Mesendoderm (in vitro differentiated cells): Measurements from ENCODE around the gene PIK3IP1.

ENCODE experiments used
- DNase-seq: peaks from one replicate; pipeline ENCODE4 v3.0.0; 2013
- H2AK5ac ChIP-seq: 2 replicates; pipeline ENCODE4 v1.6.1; 2013; ENCODE audit warnings: low read length, inconsistent platforms
- H2BK120ac ChIP-seq: 2 replicates; pipeline ENCODE4 v1.6.1; 2013; ENCODE audit warnings: low read depth, mild to moderate bottlenecking, low read length, moderate library complexity, mixed read lengths
- H2BK15ac ChIP-seq: replicated peaks from 2 replicates; pipeline ENCODE4 v1.6.1; 2013; ENCODE audit warnings: low read depth, mild to moderate bottlenecking, moderate library complexity
- H2BK5ac ChIP-seq: 2 replicates; pipeline ENCODE4 v1.6.1; 2013; ENCODE audit warnings: low read length, inconsistent platforms
- H3K18ac ChIP-seq: 2 replicates; pipeline ENCODE4 v1.6.1; 2013; ENCODE audit warnings: mild to moderate bottlenecking, low read length, mixed read lengths
- H3K23ac ChIP-seq: one replicate; pipeline ENCODE4 v1.6.1; 2013; ENCODE audit warnings: low read length
- H3K27ac ChIP-seq: 2 replicates; pipeline ENCODE4 v1.5.1; 2013; ENCODE audit warnings: low read depth, mild to moderate bottlenecking, inconsistent platforms, low read length, moderate library complexity
- H3K27me3 ChIP-seq: 2 replicates; pipeline ENCODE4 v1.6.1; 2013; ENCODE audit warnings: low read length, control low read depth, mild to moderate bottlenecking, inconsistent platforms; ENCODE audit not compliant: insufficient read depth, poor library complexity
- H3K36me3 ChIP-seq: 2 replicates; pipeline ENCODE4 v1.6.1; 2013; ENCODE audit warnings: low read length, inconsistent platforms; ENCODE audit not compliant: control insufficient read depth, insufficient read depth
- H3K4ac ChIP-seq: one replicate; pipeline ENCODE4 v1.6.1; 2013; ENCODE audit warnings: low read depth, mild to moderate bottlenecking, low read length, moderate library complexity
- H3K4me1 ChIP-seq: 2 replicates; pipeline ENCODE4 v1.6.1; 2013; ENCODE audit warnings: low read depth, low read length, inconsistent platforms; ENCODE audit not compliant: control insufficient read depth
- H3K4me2 ChIP-seq: 2 replicates; pipeline ENCODE4 v1.6.1; 2013; ENCODE audit warnings: low read length
- H3K4me3 ChIP-seq: 2 replicates; pipeline ENCODE4 v1.5.1; 2013; ENCODE audit warnings: mild to moderate bottlenecking, low read length
- H3K56ac ChIP-seq: one replicate; pipeline ENCODE4 v1.6.1; 2013; ENCODE audit warnings: low read length
- H3K79me1 ChIP-seq: 2 replicates; pipeline ENCODE4 v1.6.1; 2013; ENCODE audit warnings: low read length, inconsistent platforms
- H3K79me2 ChIP-seq: 2 replicates; pipeline ENCODE4 v1.6.1; 2013; ENCODE audit warnings: mild to moderate bottlenecking, low read length; ENCODE audit not compliant: control insufficient read depth, insufficient read depth
- H3K9ac ChIP-seq: 2 replicates; pipeline ENCODE4 v1.6.1; 2013; ENCODE audit warnings: low read length, inconsistent platforms
- H4K5ac ChIP-seq: one replicate; pipeline ENCODE4 v1.6.1; 2013; ENCODE audit warnings: low read length
- H4K8ac ChIP-seq: one replicate; pipeline ENCODE4 v1.6.1; 2013; ENCODE audit warnings: low read depth, mild to moderate bottlenecking, control low read depth, low read length, moderate library complexity
- WGBS: extraction: QIAGEN DNeasy Blood & Tissue Kit; methylation state at CpG from one replicate; pipeline ENCODE4 v1.1.7; 2013; ENCODE audit warnings: low lambda C conversion rate, missing lambda C conversion rate; ENCODE audit not compliant: insufficient coverage; ENCODE audit errors: extremely low coverage; 5-methylcytosine and 5-hydroxymethylcytosine counted together

PIK3IP1 gene

DNA sequence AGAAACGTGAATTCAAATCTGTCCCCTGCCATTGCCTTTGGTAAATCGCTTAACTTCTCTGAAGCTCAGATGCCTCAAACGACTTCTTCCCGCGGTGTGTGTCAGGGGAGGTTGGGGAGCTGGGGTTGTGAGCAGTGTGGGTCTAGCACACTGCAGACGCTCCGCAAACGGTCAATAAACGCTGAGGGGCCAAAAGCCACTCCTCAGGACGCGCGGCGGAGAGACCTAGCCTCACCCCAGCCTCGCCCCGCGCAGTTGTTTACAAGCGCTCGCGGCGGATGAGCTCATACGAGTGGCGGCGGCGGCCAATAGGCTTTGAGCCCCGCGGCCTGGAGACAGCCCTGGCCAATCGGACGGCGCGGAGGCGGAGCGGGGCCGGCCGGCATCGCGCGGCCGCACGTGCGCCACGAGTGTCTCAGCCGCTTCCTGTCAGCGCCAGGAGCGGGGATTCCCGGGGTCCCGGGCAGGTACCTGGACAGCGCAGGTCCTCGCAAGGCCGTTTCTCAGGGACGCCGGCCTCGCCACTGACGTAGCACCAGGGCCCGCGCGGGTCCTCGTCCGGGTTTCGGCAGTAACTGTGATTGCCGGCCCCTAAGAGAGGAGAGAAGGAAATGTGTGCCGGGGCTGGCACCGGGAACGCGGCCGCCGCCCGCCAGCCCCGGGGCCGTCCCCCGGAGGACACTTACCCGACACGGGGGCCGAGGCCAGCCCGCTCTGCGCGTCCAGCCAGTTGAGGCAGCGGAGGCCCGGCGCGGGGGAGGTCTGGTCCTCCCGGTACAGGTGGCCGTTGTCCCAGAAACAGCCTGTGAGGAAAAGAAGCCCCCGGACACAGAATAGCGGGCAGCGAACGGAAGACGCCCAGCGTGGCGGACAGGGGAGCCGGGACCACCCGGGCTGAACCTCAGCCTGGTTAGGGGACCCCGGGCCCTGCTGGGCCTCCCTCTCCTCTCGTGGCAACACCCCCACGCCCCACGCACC is 1.5 kb downstream of the PIK3IP1 start:
- H4K5ac ChIP-seq = no peak overlapping the region
- DNase-seq = peak; percentile 95
- no peaks in the 10 kb centered on the region for H3K79me1 ChIP-seq
- peak overlapping the region; percentile 74 for H3K9ac ChIP-seq
- H3K18ac ChIP-seq = peak overlapping the region; percentile 39
- no peaks in the 10 kb centered on the region for H3K4me1 ChIP-seq
- H4K8ac ChIP-seq = no peak overlapping the region
- peak overlapping the region; percentile 49 for H3K4me3 ChIP-seq
- H2BK120ac ChIP-seq = no peak overlapping the region
- no peak overlapping the region for H2BK5ac ChIP-seq
- H3K23ac ChIP-seq = no peak overlapping the region
- no peaks in the 10 kb centered on the region for H3K27me3 ChIP-seq
- no peaks in the 10 kb centered on the region for H3K79me2 ChIP-seq
- no CpG with 5 or more reads among the region's 95 CpGs for WGBS
- no peak overlapping the region for H2BK15ac ChIP-seq
- no peaks in the 10 kb centered on the region for H3K36me3 ChIP-seq
- H3K56ac ChIP-seq = peak overlapping the region; percentile 85
- H3K27ac ChIP-seq = no peak overlapping the region
- H2AK5ac ChIP-seq = no peak overlapping the region
- H3K4me2 ChIP-seq = peak overlapping the region; percentile 100
- H3K4ac ChIP-seq = no peak overlapping the region

DNA sequence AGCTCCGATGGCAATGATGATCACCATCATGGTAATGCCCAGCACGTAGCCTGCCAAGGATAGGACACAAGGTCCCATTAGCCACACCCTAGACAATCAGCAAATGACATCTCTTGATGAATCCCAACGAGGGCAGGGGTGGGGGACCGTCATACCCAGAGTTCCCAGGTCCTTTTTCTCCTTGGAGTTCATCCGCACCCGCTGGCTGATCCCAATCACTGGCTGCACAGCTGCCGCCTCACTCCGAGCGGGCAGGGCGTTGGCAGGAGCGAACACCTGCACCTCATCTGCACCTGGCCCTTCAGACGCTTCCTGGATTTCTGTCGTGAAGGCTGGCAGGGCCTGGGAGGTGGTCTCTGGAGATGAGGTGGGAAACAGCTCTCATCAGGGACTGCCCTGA is 2.9 kb downstream of the PIK3IP1 start:
- Histone ChIP-seq H3K79me2 (no peaks in the 10 kb centered on the region), H2BK120ac (no peak overlapping the region), H4K5ac (no peak overlapping the region), H3K56ac (no peak overlapping the region), H3K27me3 (no peaks in the 10 kb centered on the region), H2BK5ac (no peak overlapping the region), H3K9ac (no peak overlapping the region), H3K4ac (no peak overlapping the region), H4K8ac (no peak overlapping the region), H3K4me2 (no peak overlapping the region), H3K36me3 (no peaks in the 10 kb centered on the region), H2AK5ac (no peak overlapping the region), H3K4me1 (no peaks in the 10 kb centered on the region), H3K4me3 (no peak overlapping the region), H2BK15ac (no peak overlapping the region), H3K27ac (no peak overlapping the region), H3K79me1 (no peaks in the 10 kb centered on the region), H3K18ac (no peak overlapping the region), H3K23ac (no peak overlapping the region)
- no peak for DNase-seq
- no CpG with 5 or more reads among the region's 13 CpGs for WGBS

DNA sequence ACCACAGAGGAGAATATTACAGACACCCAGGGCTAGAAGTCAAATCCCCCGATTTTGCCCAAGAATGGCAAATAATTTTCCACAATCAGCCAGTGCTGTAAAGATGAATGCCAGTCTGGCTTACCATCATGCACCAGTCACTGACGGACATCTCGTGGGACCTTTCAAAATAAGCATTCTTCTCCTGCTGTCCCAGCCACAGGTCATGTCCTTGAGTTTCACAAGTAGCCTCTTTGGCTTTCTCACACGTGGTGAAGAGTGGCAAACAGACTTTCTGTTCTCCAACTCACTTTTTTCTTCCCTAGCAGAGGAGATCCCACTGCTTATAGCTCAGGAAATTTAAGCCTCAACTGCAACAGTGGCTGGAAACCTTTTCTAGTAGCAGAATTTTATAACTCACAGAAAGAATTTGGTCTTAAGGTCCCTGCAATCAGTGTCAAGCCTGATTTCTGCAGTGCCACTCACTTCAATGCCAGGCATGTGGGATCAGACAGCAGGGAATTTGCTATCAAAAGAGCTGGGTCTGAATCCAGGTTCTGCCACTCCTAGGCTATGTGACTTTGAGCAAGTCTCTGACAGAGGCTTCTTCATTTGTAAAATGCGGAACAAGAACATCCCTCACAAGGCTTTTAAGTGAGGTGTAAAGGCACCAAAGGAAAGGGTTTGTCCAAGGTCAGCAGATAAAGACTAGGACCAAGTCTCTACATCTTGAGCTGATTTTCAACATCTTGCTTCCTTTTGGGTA is 3.6 kb downstream of the PIK3IP1 start:
- Histone ChIP-seq H3K79me2 (no peaks in the 10 kb centered on the region), H3K9ac (no peak overlapping the region), H3K4ac (no peak overlapping the region), H3K27me3 (no peaks in the 10 kb centered on the region), H3K56ac (no peak overlapping the region), H3K4me3 (no peak overlapping the region), H2BK5ac (no peak overlapping the region), H3K36me3 (no peaks in the 10 kb centered on the region), H2BK120ac (no peak overlapping the region), H2BK15ac (no peak overlapping the region), H2AK5ac (no peak overlapping the region), H3K18ac (no peak overlapping the region), H3K4me2 (no peak overlapping the region), H4K8ac (no peak overlapping the region), H3K4me1 (no peaks in the 10 kb centered on the region), H3K27ac (no peak overlapping the region), H4K5ac (no peak overlapping the region), H3K23ac (no peak overlapping the region), H3K79me1 (no peaks in the 10 kb centered on the region)
- WGBS = no CpG with 5 or more reads among the region's 5 CpGs
- DNase-seq = no peak

DNA sequence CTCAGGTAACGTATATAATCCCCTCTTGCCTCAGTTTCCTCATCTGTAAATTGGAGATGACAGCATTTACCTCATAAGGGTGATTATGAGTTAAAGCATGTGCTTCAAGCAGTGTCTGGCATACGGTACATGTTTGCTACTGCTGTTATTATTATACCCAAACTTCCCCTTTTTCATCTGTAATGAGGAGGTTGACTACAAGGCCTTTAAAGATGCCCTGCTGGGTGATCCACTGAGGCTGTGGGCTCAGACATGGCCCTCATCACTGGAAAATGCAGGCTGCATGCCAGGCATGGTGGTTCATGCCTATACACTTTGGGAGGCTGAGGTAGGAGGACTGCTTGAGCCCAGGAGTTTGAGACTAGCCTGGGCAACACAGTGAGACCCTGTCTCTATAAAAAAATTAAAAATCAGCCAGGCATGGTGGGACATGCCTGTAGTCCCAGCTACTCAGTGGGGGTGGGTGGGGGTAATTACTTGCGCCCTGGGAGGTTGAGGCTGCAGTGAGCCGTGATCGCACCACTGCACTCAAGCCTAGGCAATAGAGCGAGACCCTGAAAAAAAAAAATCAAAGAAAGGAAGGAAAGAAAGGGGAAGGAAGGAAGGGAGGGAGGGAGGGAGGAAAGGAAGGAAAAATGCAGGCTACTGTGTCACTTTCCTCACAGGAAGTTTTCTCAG is 4.3 kb downstream of the PIK3IP1 start:
- H3K23ac ChIP-seq = no peak overlapping the region
- no peak overlapping the region for H2BK5ac ChIP-seq
- H2AK5ac ChIP-seq = no peak overlapping the region
- no peak overlapping the region for H4K8ac ChIP-seq
- no peak overlapping the region for H3K18ac ChIP-seq
- no peak overlapping the region for H4K5ac ChIP-seq
- no peak overlapping the region for H3K4me3 ChIP-seq
- no peak for DNase-seq
- no peak overlapping the region for H2BK15ac ChIP-seq
- WGBS = no CpG with 5 or more reads among the region's 6 CpGs
- no peak overlapping the region for H3K4ac ChIP-seq
- no peak overlapping the region for H3K4me2 ChIP-seq
- no peaks in the 10 kb centered on the region for H3K36me3 ChIP-seq
- no peaks in the 10 kb centered on the region for H3K4me1 ChIP-seq
- H2BK120ac ChIP-seq = no peak overlapping the region
- H3K79me1 ChIP-seq = no peaks in the 10 kb centered on the region
- no peaks in the 10 kb centered on the region for H3K27me3 ChIP-seq
- H3K27ac ChIP-seq = no peak overlapping the region
- H3K79me2 ChIP-seq = no peaks in the 10 kb centered on the region
- H3K9ac ChIP-seq = no peak overlapping the region
- no peak overlapping the region for H3K56ac ChIP-seq

DNA sequence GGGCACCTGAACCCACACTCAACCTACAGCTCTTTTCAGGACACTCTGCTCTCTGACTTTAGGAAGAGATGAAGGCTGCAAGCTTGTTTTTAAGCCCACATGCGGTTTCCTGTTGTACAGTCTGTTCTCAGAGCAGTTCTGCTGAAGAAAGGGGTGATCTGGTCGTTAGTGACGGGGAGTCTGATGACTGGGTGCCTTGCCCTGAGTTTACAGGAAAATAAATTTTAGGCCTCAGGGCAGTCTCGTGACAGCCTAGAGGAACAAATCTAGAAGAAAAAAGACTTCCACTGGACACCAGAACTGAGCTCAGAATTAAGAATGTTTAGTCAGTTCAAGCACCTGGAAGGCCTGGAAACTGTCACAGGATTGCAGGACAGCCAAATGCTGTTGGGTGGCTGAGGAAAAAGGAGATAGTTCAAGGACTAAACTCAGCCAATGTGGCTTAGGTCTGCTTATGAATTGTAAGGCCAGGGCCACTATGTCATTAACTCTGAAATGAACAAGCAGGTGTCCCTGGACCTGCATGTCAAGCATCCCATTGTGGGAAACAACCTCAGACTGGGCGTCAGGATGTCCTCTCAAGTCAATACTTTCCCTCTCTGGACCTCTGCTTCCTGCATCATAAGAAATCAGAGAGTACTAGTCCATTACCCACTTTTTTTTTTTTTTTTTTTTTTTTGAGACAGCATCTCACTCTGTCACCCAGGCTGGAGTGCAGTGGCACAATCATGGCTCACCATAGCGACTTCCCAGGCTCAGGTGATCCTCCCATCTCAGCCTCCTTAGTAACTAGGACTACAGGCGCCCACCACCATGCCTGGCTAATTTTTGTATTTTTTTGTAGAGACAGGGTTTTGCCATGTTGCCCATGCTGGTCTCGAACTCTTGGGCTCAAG is 5.7 kb downstream of the PIK3IP1 start:
- H3K79me2 ChIP-seq = no peaks in the 10 kb centered on the region
- H2BK120ac ChIP-seq = no peak overlapping the region

More for the DNA sequence above, 5.7 kb downstream of the PIK3IP1 start:
- Histone ChIP-seq H3K27me3 (no peaks in the 10 kb centered on the region), H3K27ac (no peak overlapping the region), H3K56ac (no peak overlapping the region), H4K5ac (no peak overlapping the region), H3K23ac (no peak overlapping the region), H3K79me1 (no peaks in the 10 kb centered on the region), H2AK5ac (no peak overlapping the region), H3K4me2 (no peak overlapping the region), H3K36me3 (no peaks in the 10 kb centered on the region), H2BK15ac (no peak overlapping the region), H2BK5ac (no peak overlapping the region), H3K4me1 (no peaks in the 10 kb centered on the region), H3K9ac (no peak overlapping the region), H3K4me3 (no peak overlapping the region), H3K18ac (no peak overlapping the region), H3K4ac (no peak overlapping the region), H4K8ac (no peak overlapping the region)
- DNase-seq = no peak
- WGBS = no CpG with 5 or more reads among the region's 8 CpGs
